ENCODE data around the gene PEX19. TPM values are rescaled to one million over a fixed set of nuclear protein-coding genes. Genes with fewer than 3 reads are reported as not detected.

Gene PEX19
- total and polyA plus RNA-seq, 2 donors (not counting 1 experiment from before 2014, with no cell fraction given) = 72.8 to 77.4 TPM

- TF ChIP-seq, protein P1, sequence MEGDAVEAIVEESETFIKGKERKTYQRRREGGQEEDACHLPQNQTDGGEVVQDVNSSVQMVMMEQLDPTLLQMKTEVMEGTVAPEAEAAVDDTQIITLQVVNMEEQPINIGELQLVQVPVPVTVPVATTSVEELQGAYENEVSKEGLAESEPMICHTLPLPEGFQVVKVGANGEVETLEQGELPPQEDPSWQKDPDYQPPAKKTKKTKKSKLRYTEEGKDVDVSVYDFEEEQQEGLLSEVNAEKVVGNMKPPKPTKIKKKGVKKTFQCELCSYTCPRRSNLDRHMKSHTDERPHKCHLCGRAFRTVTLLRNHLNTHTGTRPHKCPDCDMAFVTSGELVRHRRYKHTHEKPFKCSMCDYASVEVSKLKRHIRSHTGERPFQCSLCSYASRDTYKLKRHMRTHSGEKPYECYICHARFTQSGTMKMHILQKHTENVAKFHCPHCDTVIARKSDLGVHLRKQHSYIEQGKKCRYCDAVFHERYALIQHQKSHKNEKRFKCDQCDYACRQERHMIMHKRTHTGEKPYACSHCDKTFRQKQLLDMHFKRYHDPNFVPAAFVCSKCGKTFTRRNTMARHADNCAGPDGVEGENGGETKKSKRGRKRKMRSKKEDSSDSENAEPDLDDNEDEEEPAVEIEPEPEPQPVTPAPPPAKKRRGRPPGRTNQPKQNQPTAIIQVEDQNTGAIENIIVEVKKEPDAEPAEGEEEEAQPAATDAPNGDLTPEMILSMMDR (conservative IDR thresholded peaks at IDR 0.05 in 1 of 2, IDR thresholded peaks at IDR 0.05 in 1 of 2; ENCODE audit: low read depth in 1 of 2, low read length in 2 of 2) = no peak
- no peak for TF ChIP-seq EZH2 (IDR thresholded peaks at IDR 0.05; ENCODE audit: low read length, missing control alignments)
- DNase-seq (ENCODE audit: low read depth in 2 of 2) = peak; percentile 87 to 93
- no peaks in the 10 kb centered on the region for H3K9me3 ChIP-seq (ENCODE audit: control insufficient read depth, insufficient read depth, low read depth, low read length)
- H3K4me1 ChIP-seq (ENCODE audit: control insufficient read depth, extremely low read depth, insufficient read depth, low read length) = peaks cover 10% of the 10 kb centered on the region
- H3K27ac ChIP-seq (ENCODE audit: insufficient read depth, low read length) = peak overlapping the region; percentile 100
- no peaks in the 10 kb centered on the region for H4K20me1 ChIP-seq (ENCODE audit: control insufficient read depth, extremely low read depth, insufficient read depth, low read length)
- H3K27me3 ChIP-seq (ENCODE audit: control insufficient read depth, insufficient read depth, low read length) = no peaks in the 10 kb centered on the region
- no peak overlapping the region for H3K9ac ChIP-seq (ENCODE audit: insufficient read depth, low read length)
- H3K79me2 ChIP-seq (ENCODE audit: control insufficient read depth, insufficient read depth, low read length) = peaks cover 35% of the 10 kb centered on the region
- no peak overlapping the region for H2AFZ ChIP-seq (ENCODE audit: low read length)
- H3K36me3 ChIP-seq (ENCODE audit: control insufficient read depth, insufficient read depth, low read length) = no peaks in the 10 kb centered on the region
- peak overlapping the region; percentile 97 for H3K4me2 ChIP-seq (ENCODE audit: extremely low read depth, insufficient read depth, low read length)
- peak overlapping the region; percentile 86 to 100 (median 96) for H3K4me3 ChIP-seq (replicated peaks in 1 of 4; ENCODE audit: control extremely low read depth in 1 of 4, insufficient read depth in 1 of 4, low read depth in 3 of 4, low read length in 4 of 4)
These were observed 24.2 kb downstream of the PEX19 start for GRCh38 chr1:160260406-160261382.

DNA sequence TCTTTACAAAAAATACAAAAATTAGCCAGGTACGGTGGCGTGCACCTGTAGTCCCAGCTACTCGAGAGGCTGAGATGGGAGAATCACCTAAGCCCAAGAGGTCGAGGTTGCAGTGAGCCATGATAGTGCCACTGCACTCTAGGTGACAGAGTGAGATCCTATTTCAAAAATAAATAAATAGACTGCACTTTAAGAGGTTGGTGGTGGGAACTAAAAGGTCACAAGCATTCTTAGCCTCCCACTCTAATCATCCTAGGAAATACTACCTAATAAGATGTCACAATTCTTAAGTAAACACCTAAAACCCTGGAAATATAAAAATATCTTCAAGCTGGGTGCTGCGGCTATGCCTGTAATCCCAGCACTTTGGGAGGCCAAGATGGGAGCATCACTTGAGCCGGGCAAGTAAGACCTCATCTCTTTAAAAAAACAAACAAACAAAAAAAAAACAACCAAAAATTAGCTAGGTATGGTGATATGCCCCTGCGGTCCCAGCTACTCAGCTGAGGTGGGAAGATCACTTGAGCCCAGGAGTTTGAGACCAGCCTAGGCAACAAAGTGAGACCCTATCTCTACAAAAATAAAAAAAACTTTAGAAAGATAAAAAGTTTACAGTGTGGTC is 26.6 kb downstream of the PEX19 start:
- Histone ChIP-seq H3K9me3 (ENCODE audit: control insufficient read depth, insufficient read depth, low read depth, low read length) (no peaks in the 10 kb centered on the region), H3K36me3 (ENCODE audit: control insufficient read depth, insufficient read depth, low read length) (no peaks in the 10 kb centered on the region), H3K79me2 (ENCODE audit: control insufficient read depth, insufficient read depth, low read length) (peaks cover 36% of the 10 kb centered on the region), H3K9ac (ENCODE audit: insufficient read depth, low read length) (no peak overlapping the region), H3K4me3 (replicated peaks in 1 of 4; ENCODE audit: control extremely low read depth in 1 of 4, insufficient read depth in 1 of 4, low read depth in 3 of 4, low read length in 4 of 4) (no peak overlapping the region), H3K27ac (ENCODE audit: insufficient read depth, low read length) (no peak overlapping the region), H3K27me3 (ENCODE audit: control insufficient read depth, insufficient read depth, low read length) (no peaks in the 10 kb centered on the region), H4K20me1 (ENCODE audit: control insufficient read depth, extremely low read depth, insufficient read depth, low read length) (no peaks in the 10 kb centered on the region), H3K4me2 (ENCODE audit: extremely low read depth, insufficient read depth, low read length) (no peak overlapping the region), H2AFZ (ENCODE audit: low read length) (no peak overlapping the region), H3K4me1 (ENCODE audit: control insufficient read depth, extremely low read depth, insufficient read depth, low read length) (peaks cover 10% of the 10 kb centered on the region)
- DNase-seq (ENCODE audit: low read depth in 2 of 2) = no peak
- TF ChIP-seq, protein P1 (conservative IDR thresholded peaks at IDR 0.05 in 1 of 2, IDR thresholded peaks at IDR 0.05 in 1 of 2; ENCODE audit: low read depth in 1 of 2, low read length in 2 of 2) = no peak
- TF ChIP-seq EZH2 (IDR thresholded peaks at IDR 0.05; ENCODE audit: low read length, missing control alignments) = no peak

GRCh38 chr1:160257411-160258015 is 27.4 kb downstream of the PEX19 start:
- no peak for DNase-seq (ENCODE audit: low read depth in 2 of 2)
- Histone ChIP-seq H3K9me3 (ENCODE audit: control insufficient read depth, insufficient read depth, low read depth, low read length) (no peaks in the 10 kb centered on the region), H3K4me2 (ENCODE audit: extremely low read depth, insufficient read depth, low read length) (no peak overlapping the region), H3K4me3 (replicated peaks in 1 of 4; ENCODE audit: control extremely low read depth in 1 of 4, insufficient read depth in 1 of 4, low read depth in 3 of 4, low read length in 4 of 4) (no peak overlapping the region), H3K79me2 (ENCODE audit: control insufficient read depth, insufficient read depth, low read length) (peaks cover 36% of the 10 kb centered on the region), H3K4me1 (ENCODE audit: control insufficient read depth, extremely low read depth, insufficient read depth, low read length) (peaks cover 8% of the 10 kb centered on the region), H3K9ac (ENCODE audit: insufficient read depth, low read length) (no peak overlapping the region), H3K27ac (ENCODE audit: insufficient read depth, low read length) (no peak overlapping the region), H3K27me3 (ENCODE audit: control insufficient read depth, insufficient read depth, low read length) (no peaks in the 10 kb centered on the region), H2AFZ (ENCODE audit: low read length) (no peak overlapping the region), H4K20me1 (ENCODE audit: control insufficient read depth, extremely low read depth, insufficient read depth, low read length) (no peaks in the 10 kb centered on the region), H3K36me3 (ENCODE audit: control insufficient read depth, insufficient read depth, low read length) (no peaks in the 10 kb centered on the region)
- TF ChIP-seq, protein P1 (conservative IDR thresholded peaks at IDR 0.05 in 1 of 2, IDR thresholded peaks at IDR 0.05 in 1 of 2; ENCODE audit: low read depth in 1 of 2, low read length in 2 of 2) = no peak
